Activated T-cell treated with anti-CD3 and anti-CD28 coated beads for 4 hours (primary cell): Measurements from ENCODE around the gene MCF2L.

Experiments used
- DNase-seq: peaks from one replicate; pipeline ENCODE4 v3.0.0-alpha.2; 2020

The MCF2L gene

DNA sequence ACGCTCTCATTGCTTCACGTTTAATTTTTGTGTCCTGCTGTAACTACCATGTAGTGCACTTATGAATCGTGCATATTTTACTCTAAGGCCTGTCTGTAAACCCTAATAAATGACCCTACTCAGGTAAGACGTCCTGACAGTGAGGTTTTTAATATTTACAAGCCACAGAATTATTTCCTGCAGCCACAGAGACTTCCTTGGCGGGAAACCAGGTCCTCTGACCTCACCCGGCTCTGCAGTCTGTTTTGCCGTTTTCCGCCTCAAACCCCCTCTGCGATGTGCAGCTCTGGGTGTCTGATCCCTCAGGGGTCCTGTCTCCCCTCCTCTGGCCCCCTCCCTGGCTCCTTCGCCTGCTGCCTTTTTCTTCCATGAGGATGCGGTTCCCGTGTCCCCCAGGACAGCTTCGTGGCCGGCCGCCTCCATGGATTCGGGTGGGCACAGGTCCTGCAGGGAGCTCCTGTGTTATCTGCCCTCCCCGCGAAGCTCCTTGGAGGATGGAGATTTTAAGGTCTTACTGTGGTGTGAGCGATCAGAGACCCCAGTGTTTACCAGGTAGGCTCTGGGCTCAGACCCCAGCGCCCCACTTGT lies 66.3 kb downstream of the MCF2L start:
- no peak for DNase-seq

DNA sequence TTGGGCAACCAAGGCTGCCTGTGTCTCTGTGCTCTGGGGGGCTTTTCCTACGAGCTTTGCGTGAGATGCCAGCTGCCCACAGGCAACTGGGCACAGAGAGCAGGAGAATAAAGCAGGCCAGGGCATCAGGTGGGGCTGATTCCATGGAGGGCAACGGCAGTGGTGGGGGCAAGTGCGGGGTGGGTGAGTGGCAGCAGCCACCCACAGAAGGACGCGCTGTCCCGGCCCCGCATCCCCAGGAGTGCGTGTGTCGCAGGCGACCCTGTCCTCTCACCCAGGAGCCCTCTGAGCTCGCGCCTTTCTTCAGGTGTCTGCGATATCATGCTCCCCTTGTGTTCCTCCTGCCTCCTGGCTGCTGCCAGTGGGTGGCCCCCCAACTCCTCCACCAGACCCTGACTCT lies 67.4 kb downstream of the MCF2L start:
- DNase-seq, result no peak

GRCh38 chr13:113040031-113040430 lies 71.0 kb downstream of the MCF2L start:
- DNase-seq, result no peak

DNA sequence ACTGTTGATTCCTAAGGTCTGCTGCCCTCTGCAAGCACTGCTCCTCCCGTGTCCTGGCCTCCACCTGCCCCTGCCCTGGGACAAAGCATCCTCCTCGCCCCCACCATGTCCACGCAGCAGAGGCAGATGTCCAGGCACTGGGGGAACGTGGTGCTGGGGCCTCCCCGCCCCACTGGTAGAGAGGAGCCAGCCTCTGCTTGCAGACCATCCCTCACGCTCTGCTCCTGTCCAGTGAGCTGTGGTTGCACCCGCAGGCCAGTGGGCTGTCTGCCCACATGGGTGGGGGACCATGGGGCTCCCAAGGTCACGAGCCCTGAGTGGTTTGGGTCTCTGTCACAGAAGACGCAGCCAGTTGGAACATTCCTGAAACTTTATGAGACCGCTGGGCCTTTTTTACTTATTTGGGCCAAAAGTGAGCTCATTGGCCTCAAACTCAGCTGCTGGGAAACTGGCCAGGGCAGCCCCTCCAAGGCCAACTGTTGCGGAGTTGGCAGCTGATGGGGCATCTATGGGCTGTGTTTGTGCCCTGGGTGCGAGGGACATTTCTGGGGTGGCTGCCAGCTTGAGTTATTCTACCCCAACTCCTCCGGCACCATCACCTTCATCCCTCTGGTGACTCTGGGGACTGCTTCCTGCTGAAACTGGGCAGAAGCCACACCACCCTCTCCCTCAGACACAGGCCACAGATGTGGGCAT lies 71.7 kb downstream of the MCF2L start:
- no peak for DNase-seq

DNA sequence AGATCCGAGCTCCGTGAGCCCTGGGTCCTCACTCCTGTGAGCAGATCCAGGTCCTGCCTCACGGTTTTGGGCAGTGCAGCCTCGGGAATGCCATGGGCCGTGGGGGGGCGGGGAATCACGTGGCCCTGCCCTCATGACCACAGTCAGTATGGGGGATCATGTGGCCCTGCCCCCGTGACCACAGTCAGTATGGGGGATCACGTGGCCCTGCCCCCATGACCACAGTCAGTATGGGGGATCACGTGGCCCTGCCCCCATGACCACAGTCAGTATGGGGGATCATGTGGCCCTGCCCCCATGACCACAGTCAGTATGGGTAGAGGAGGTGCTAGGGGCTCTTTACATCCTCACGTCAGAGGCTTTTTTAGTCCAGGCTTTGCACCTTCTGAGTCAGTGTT lies 72.3 kb downstream of the MCF2L start:
- no peak for DNase-seq

- no peak for DNase-seq
Measured at GRCh38 chr13:113041896-113042295, 72.9 kb downstream of the MCF2L start.

- DNase-seq, result no peak
Measured at GRCh38 chr13:113042456-113042855, 73.4 kb downstream of the MCF2L start.

GRCh38 chr13:113043001-113043630 lies 74.1 kb downstream of the MCF2L start:
- DNase-seq, result no peak

DNA sequence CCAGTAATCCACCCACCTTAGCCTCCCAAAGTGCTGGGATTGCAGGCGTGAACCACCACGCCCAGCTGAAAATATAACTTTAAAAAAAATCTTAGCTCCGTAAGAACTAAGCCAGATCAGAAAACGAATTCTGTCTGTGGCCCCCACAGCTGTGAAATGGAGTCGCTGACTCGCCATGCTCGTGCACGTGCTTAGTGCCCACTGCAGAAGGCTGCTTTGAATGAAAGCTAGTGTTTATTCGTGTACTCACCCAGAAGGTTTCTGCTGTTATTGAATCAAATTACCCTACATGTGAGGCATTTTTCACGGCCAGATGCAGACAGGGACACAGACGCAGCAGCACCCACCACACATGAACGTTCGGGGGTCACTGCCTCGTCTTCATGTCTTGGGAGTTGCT lies 74.9 kb downstream of the MCF2L start:
- DNase-seq, result no peak

DNA sequence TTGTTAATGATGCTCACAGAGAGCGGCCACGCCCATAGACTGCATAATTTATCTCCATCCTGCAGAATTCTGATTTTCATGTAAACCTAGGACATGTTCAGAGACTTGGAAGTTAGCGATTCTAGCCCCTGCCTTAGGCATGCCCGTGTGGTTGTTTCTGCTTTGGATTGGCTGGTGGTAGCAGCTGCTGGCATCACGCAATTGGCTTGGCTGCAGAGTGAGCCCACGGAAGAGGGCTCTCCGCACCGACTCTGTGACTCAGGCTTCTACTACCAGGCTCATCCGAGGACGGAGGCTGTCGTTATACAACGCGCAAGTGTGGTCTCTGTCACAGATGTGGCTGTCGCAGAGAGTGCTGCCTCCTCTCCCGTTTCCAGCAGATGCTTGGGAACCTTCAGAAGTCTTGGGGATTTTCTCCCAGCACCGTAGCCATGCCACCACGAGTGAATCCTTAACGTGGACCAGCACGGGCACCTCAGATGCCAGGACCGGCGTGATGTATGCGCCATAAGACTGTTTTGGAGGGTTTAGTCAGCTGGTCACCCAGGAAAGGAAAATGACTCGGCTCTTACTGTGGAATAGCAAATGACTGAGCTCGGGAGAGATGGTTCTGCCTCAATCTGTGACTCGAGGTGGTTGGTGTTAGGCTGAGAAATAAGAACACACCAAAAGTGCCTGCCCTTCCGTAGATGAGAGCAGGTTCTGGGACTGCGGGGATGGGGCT lies 75.5 kb downstream of the MCF2L start:
- no peak for DNase-seq

DNA sequence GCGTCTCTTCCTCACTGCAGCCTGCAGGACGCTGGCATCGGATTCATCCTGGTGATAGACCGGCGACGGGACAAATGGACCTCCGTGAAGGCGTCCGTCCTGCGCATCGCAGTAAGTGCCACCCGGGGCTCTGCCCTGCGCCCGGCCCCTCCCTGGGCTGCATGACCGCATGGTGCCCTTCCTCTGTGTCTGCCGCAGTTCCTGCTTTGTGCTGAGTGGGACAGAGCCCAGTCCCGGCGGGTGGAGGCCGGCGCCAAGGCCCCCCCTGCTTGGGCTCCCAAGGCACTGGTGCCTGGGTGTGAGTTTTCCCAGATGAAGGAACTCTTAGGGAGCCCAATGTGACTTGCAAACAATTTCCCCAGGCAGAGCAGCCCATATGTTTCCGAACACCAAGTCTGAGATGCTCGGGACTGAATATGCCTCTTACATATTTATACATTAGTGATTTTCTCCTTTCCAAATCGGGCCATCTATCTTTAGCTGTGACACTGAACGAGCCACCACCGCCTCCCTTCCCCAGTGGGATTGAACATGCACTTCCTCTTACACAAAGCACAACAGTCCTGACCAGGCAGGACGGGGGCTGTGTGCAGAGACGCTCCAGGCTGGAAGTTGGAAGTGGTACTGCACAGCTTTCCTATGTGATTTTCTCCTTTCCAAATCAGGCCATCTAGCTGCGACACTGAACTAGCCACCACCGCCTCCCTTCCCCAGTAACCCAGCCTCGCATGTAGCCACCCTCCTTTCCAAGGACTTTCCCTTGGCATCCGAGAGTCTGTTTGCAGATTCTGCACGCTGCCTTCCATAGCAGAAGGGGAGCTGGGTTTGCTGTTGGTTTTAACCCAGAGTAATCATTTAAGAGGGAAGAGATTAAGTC lies 76.5 kb downstream of the MCF2L start:
- no peak for DNase-seq

GRCh38 chr13:113046128-113046882 lies 77.3 kb downstream of the MCF2L start:
- no peak for DNase-seq

DNA sequence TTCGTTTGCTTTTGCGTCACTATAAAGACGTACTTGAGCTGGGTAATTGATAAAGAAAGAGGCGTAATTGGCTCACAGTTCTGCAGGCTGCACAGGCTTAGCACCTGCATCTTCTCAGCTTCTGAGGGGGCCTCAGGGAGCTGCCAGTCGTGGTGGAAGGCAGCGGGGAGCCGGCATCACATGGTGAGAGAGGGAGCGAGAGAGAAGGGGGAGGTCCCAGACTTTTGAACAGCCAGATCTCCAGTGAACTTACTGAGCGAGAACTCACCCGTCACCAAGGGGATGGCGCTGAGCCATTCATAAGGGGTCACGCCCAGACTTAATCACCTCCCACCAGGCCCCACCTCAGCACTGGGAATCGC lies 77.8 kb downstream of the MCF2L start:
- no peak for DNase-seq

DNA sequence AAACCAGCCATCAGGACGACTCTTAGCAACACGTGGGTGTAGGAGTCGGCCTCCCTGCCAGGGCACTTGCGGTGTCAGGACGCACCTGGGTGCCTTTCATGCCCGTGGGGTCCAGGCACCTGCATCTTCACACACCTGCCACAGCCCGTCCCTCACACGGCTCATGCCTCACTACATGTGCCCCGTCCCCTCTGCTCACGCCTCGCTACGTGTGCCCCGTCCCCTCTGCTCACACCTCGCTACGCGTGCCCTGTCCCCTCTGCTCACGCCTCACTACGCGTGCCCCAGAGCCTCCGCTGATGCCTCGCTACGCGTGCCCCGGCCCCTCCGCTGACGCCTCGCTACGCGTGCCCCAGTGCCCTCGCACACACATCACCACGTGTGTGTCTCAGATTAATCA lies 78.6 kb downstream of the MCF2L start:
- no peak for DNase-seq

GRCh38 chr13:113048766-113049165 lies 79.8 kb downstream of the MCF2L start:
- no peak for DNase-seq

DNA sequence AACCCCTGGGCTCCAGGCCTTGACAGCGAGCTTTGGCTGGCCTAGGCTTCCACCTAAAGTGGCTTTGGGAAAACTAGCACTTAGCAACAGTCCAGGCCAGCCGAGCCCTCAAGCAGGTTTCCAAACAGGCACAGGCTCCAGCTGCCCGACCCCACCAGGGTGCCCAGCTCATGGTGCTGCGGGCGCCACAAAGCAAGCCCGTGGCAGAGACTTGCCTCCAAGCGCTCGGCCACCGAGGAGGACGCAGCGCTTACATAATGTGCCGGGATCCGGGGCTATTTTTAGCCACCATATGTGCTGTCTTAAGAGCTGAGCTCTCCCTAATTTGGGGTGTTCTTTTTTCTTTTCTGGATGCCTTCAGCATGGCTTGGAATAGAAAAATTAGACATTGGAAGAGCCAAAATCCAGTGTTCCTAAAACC lies 80.5 kb downstream of the MCF2L start:
- DNase-seq, result no peak

- DNase-seq, result no peak
Measured at GRCh38 chr13:113049981-113050380, 81.0 kb downstream of the MCF2L start.

DNA sequence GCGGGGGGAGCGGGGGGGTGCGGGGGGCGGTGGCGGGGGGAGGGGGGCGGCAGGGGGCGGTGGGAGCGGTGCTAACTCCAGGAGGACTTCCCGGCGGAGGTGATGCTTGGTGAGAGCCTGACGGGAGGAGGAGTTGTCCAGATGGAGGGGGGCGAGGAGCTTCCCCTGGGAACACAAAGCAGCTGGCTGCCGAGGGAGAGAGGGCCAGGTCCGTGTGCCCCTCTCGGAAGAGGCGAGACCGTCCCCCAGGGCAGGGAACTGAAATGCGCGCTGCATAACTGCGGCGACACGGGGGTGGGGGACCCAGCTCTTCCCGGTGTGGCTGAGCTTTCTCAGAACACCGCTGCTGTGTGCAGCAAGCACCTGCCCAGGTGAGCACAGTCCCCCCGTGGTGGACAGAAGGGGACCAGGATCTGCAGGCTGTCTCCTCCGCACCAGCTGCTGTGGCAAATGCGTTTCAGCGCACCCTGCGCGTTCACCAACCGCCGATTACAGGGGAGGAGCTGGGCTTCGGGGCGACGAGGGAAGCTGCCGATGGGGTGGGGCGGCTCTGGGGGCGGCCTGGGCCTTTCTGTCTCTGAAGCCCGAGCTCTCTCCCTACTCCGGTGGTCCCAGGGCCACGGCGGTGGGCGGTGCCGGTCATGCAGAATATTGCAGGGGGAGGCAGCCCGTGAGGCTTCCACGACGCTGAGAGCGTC lies 81.9 kb downstream of the MCF2L start:
- no peak for DNase-seq

DNA sequence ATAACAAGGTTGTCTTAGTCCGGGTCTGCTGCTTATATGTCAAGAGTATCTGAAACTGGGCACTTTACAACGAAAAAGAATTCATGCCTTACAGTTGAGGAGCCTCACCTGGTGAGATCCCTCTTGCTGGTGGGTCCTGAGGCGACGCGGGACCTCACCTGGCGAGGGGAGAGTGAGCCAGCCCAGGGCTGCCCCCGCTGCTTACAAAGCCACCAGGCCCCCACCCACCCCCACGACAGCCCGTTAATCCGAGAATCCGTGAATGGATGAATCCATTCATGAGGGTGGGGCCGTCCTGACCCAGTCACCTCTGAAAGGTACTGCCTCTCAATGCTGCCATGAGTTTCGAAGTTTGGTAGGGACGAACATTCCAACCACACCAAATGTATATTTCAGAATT lies 82.6 kb downstream of the MCF2L start:
- DNase-seq, result no peak

DNA sequence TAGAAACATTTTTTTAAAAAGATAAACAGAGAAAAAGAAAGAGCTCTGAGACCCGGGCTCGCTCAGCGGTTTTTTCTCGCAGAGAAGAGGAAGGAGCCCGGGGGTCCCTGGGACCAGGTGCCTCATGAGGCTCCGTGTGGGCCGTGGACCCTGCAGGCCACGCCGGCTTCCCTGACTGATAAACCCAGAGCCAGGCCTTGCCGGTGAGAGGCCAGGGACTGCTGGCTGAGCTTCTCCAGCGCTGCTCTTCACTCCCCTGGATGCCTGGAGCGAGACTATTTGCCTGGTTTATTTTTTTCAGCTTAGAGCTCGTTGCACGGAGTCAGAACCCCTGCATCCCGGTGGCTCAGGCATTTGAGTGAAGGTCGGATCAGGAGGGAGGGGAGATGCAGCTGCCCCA lies 83.2 kb downstream of the MCF2L start:
- no peak for DNase-seq

- no peak for DNase-seq
Measured at GRCh38 chr13:113052971-113053370, 84.0 kb downstream of the MCF2L start.

DNA sequence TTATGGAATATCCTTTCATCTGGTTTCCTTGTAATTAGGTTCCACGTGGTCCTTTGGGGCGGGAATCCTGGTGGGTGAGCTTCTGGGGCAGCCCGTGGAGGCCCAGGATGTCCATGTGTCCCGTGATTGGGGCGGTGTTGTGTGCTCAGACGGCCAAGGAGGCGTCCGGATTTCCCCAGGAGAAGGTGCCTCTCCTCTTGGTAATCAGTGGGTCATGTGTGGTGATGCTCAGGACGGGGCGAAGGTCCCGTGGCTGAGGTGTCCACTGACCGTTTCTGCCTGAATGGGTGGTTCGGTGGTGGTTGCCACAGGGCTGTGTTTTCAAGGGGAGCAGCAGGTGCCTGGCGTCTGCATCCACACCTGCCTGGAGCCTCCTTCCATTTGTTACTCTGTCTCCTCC lies 84.4 kb downstream of the MCF2L start:
- no peak for DNase-seq
